ENCODE data around the gene DNAH9. TPM values are rescaled to one million over a fixed set of nuclear protein-coding genes. Genes with fewer than 3 reads are reported as not detected.

DNAH9 gene
- total RNA-seq, result 1 to 10 TPM in 1 of 2 donors, under 1 TPM in 1; 0.52 to 9.6 TPM

- TF ChIP-seq CTCF (IDR thresholded peaks at IDR 0.05) (peak in 1 of 7 experiments; percentile 7), POLR2A (IDR thresholded peaks at IDR 0.05) (peak; percentile 33 to 69 (median 63))
- no peaks in the 10 kb centered on the region for H3K27me3 ChIP-seq
- WGBS, 2 donors, result 1 to 2% methylated on average over 56 to 75 of the region's 84 CpGs
- H3K4me1 ChIP-seq, result peaks cover 18% of the 10 kb centered on the region
- peak within 1 kb of the TSS; percentile 26 to 49 for H3K4me3 ChIP-seq
- peak; percentile 99 for ATAC-seq
- DNase-seq, result peak; percentile 99 to 100 (median 99)
- H3K27ac ChIP-seq, result peak within 1 kb of the TSS; percentile 56 to 94 (median 85)
- no peaks in the 10 kb centered on the region for H3K36me3 ChIP-seq (replicated peaks in 1 of 2; ENCODE audit: insufficient read depth in 1 of 2, low read depth in 2 of 2)
- H3K9me3 ChIP-seq, result no peaks in the 10 kb centered on the region
- intact Hi-C loops (cut with DNase I), result no loop called here
Measured at GRCh38 chr17:11598274-11599221, at the start of gene DNAH9. TSS of gene DNAH9 (plus strand) at chr17:11598470. CDS start at chr17:11598499, 29 bp downstream.

- ATAC-seq, result no peak
- no peaks in the 10 kb centered on the region for H3K36me3 ChIP-seq (replicated peaks in 1 of 2; ENCODE audit: insufficient read depth in 1 of 2, low read depth in 2 of 2)
- H3K27me3 ChIP-seq, result no peaks in the 10 kb centered on the region
- no peak overlapping the region for H3K4me3 ChIP-seq
- intact Hi-C loops (cut with DNase I), result no loop called here
- TF ChIP-seq POLR2A (IDR thresholded peaks at IDR 0.05), result no peak
- TF ChIP-seq CTCF (IDR thresholded peaks at IDR 0.05), result no peak
- no peak overlapping the region for H3K27ac ChIP-seq
- H3K4me1 ChIP-seq, result peaks cover 3% of the 10 kb centered on the region
- 83 to 98% methylated on average over 2 of the region's 2 CpGs for WGBS, 2 donors
- H3K9me3 ChIP-seq, result no peaks in the 10 kb centered on the region
- DNase-seq, result no peak
Measured at GRCh38 chr17:11550431-11550830, 47.8 kb upstream of the DNAH9 start.

GRCh38 chr17:11551442-11551841, 46.8 kb upstream of the DNAH9 start:
- Histone ChIP-seq H3K4me3 (no peak overlapping the region), H3K4me1 (no peaks in the 10 kb centered on the region), H3K27ac (no peak overlapping the region), H3K27me3 (no peaks in the 10 kb centered on the region), H3K9me3 (no peaks in the 10 kb centered on the region), H3K36me3 (replicated peaks in 1 of 2; ENCODE audit: insufficient read depth in 1 of 2, low read depth in 2 of 2) (no peaks in the 10 kb centered on the region)
- TF ChIP-seq POLR2A (IDR thresholded peaks at IDR 0.05), result no peak
- TF ChIP-seq CTCF (IDR thresholded peaks at IDR 0.05), result no peak
- 69 to 88% methylated on average over 6 of the region's 6 CpGs for WGBS, 2 donors
- intact Hi-C loops (cut with DNase I), result no loop called here
- ATAC-seq (no peak), DNase-seq (no peak)

- ATAC-seq (no peak), DNase-seq (no peak)
- TF ChIP-seq POLR2A (IDR thresholded peaks at IDR 0.05) (no peak), CTCF (IDR thresholded peaks at IDR 0.05) (no peak)
- H3K27me3 ChIP-seq, result no peaks in the 10 kb centered on the region
- H3K4me3 ChIP-seq, result no peak overlapping the region
- no peaks in the 10 kb centered on the region for H3K4me1 ChIP-seq
- no peaks in the 10 kb centered on the region for H3K36me3 ChIP-seq (replicated peaks in 1 of 2; ENCODE audit: insufficient read depth in 1 of 2, low read depth in 2 of 2)
- intact Hi-C loops (cut with DNase I), result no loop called here
- H3K27ac ChIP-seq, result no peak overlapping the region
- no peaks in the 10 kb centered on the region for H3K9me3 ChIP-seq
- WGBS, 2 donors, result 71 to 80% methylated on average over 1 of the region's 1 CpG
Measured at GRCh38 chr17:11553135-11553534, 45.1 kb upstream of the DNAH9 start.

Data from body of pancreas (tissue), 4 donors.